Vagina (tissue), 2 donors: ENCODE measurements around the gene ABCC1. TPM values are rescaled to one million over a fixed set of nuclear protein-coding genes. Genes with fewer than 3 reads are reported as not detected.

Source experiments
- DNase-seq, 2 donors: peaks; one replicate each; pipeline ENCODE4 v3.0.0-alpha.2; 2017; ENCODE audit errors: extremely low spot score in 2 of 2
- H3K27ac ChIP-seq: fragments of 200-600 bp; sonication (generic); one replicate; pipeline ENCODE4 v1.5.1; 2019
- H3K27me3 ChIP-seq: fragments of 200-600 bp; sonication (generic); one replicate; pipeline ENCODE4 v1.5.1; 2019
- H3K36me3 ChIP-seq, 2 donors: fragments of 200-600 bp; sonication (generic); one replicate each; pipeline ENCODE4 v1.5.1; 2017 to 2019
- H3K4me1 ChIP-seq: fragments of 200-600 bp; sonication (generic); one replicate; pipeline ENCODE4 v1.5.1; 2019
- H3K4me3 ChIP-seq, 2 donors: fragments of 200-600 bp; sonication (generic); 1 replicate in 1 of 2; 2 replicates in 1 of 2; pipeline ENCODE4 v1.5.1; 2016 to 2019
- H3K9me3 ChIP-seq: fragments of 200-600 bp; sonication (generic); one replicate; pipeline ENCODE4 v1.5.1; 2019
- POLR2A ChIP-seq, 2 donors: fragments of 450-650 bp; IDR thresholded peaks; one replicate each; pipeline ENCODE4 v1.6.1; 2017; ENCODE audit warnings: antibody characterized with exemption in 2 of 2, mild to moderate bottlenecking in 2 of 2, moderate library complexity in 2 of 2
- POLR2AphosphoS5 ChIP-seq, 2 donors: sonication (generic); formaldehyde crosslinking; IDR thresholded peaks; one replicate each; pipeline ENCODE4 v1.9.0; 2017; ENCODE audit warnings: antibody characterized with exemption in 2 of 2, mild to moderate bottlenecking in 2 of 2, low read depth in 1 of 2; ENCODE audit not compliant: insufficient read depth in 1 of 2
- intact Hi-C: fragments of 100-400 bp; cut with DNase I; formaldehyde crosslinking; loops from one replicate; pipeline ENCODE4 v1.15.1; 2023
- total RNA-seq: library from RNA; depleted of rRNA; stranded (reverse); fragments of >200 nt; gene quantifications from one replicate; pipeline ENCODE4 v1.2.3, GENCODE V29; 2016
- TF ChIP-seq, protein P1 (sequence below), 3 experiments: fragments of 450-650 bp in 2 of 3; fragments of 200-600 bp in 1 of 3; sonication (generic) in 1 of 3; IDR thresholded peaks; one replicate each; pipeline ENCODE4 v1.5.1; 2017 to 2019; ENCODE audit warnings: antibody characterized with exemption in 3 of 3, mild to moderate bottlenecking in 2 of 3, moderate library complexity in 2 of 3

The ABCC1 gene
- total RNA-seq, 1 donor from 2014 or later = 47.9 TPM

DNA sequence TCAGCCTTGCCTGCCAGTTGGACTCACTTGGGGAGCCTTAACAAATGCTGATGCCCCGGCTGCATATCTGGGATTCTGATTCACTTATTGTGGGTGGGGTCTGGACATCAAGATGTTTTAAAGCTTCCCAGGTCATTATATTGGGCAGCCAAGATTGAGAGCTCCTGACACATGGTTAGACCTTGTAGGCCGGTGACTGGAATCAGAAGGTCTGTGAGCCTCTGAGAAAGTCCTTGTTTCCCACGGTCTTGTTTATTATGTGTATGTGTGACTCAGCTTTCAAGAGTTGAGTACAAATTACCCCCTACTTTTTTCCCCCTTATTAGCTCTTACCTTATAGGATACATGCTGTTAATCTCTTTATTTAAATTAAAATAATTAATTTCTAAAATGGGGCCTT, 103.5 kb downstream of the ABCC1 start:
- H3K9me3 ChIP-seq = no peaks in the 10 kb centered on the region
- no peak overlapping the region for H3K27ac ChIP-seq
- no peaks in the 10 kb centered on the region for H3K4me1 ChIP-seq
- H3K36me3 ChIP-seq = peaks cover 0 to 55% of the 10 kb centered on the region in 2 donors
- intact Hi-C loops = no loop called here
- DNase-seq = no peak
- H3K27me3 ChIP-seq = no peaks in the 10 kb centered on the region
- no peak for TF ChIP-seq POLR2AphosphoS5 (IDR thresholded peaks at IDR 0.05; ENCODE audit: insufficient read depth in 1 of 2, low read depth in 1 of 2)
- TF ChIP-seq POLR2A (IDR thresholded peaks at IDR 0.05) = no peak
- TF ChIP-seq, protein P1, sequence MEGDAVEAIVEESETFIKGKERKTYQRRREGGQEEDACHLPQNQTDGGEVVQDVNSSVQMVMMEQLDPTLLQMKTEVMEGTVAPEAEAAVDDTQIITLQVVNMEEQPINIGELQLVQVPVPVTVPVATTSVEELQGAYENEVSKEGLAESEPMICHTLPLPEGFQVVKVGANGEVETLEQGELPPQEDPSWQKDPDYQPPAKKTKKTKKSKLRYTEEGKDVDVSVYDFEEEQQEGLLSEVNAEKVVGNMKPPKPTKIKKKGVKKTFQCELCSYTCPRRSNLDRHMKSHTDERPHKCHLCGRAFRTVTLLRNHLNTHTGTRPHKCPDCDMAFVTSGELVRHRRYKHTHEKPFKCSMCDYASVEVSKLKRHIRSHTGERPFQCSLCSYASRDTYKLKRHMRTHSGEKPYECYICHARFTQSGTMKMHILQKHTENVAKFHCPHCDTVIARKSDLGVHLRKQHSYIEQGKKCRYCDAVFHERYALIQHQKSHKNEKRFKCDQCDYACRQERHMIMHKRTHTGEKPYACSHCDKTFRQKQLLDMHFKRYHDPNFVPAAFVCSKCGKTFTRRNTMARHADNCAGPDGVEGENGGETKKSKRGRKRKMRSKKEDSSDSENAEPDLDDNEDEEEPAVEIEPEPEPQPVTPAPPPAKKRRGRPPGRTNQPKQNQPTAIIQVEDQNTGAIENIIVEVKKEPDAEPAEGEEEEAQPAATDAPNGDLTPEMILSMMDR (IDR thresholded peaks at IDR 0.05) = no peak
- H3K4me3 ChIP-seq = no peak overlapping the region

DNA sequence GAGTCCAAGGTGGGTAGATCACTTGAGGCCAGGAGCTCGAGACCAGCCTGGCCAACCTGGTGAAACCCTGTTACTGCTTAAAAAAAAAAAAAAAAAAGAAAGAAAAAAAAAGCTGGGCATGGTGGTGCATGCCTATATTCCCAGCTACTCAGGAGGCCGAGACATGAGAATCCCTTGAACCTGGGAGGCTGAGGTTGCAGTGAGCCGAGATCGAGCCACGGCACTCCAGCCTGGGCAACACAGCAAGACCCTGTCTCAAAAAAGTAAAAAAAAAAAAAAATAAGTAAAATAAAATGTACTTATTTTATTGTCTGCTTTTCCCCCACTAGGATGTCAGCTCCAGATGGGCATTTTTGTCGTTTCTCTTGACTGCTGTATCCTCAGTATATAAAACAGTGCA, 107.7 kb downstream of the ABCC1 start:
- TF ChIP-seq POLR2AphosphoS5 (IDR thresholded peaks at IDR 0.05; ENCODE audit: insufficient read depth in 1 of 2, low read depth in 1 of 2) = no peak
- TF ChIP-seq, protein P1 (IDR thresholded peaks at IDR 0.05) = no peak
- TF ChIP-seq POLR2A (IDR thresholded peaks at IDR 0.05) = no peak
- peaks cover 0 to 45% of the 10 kb centered on the region in 2 donors for H3K36me3 ChIP-seq
- intact Hi-C loops = no loop called here
- H3K4me1 ChIP-seq = no peaks in the 10 kb centered on the region
- H3K4me3 ChIP-seq = no peak overlapping the region
- H3K27me3 ChIP-seq = no peaks in the 10 kb centered on the region
- no peak overlapping the region for H3K27ac ChIP-seq
- no peaks in the 10 kb centered on the region for H3K9me3 ChIP-seq
- no peak for DNase-seq

DNA sequence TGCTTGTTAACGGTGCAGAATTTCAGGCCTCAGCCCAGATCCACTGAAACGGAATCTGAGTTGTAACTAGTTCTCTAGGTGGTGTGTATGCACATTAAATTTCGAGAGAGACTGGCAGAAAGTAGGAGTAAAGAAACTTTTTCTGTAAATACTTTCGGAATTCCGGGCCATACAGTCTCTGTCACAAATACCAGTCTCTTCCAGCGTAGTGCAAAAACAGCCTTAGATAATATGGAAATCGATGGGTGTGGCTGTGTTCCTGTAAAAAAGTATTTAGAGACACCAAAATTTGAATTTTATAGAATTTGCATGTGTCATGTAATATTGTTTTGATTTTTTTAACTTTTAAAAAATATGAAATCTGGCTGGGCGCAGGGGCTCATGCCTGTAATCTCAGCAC, 109.7 kb downstream of the ABCC1 start:
- DNase-seq = no peak
- no peak overlapping the region for H3K4me3 ChIP-seq
- no peak for TF ChIP-seq POLR2A (IDR thresholded peaks at IDR 0.05)
- TF ChIP-seq, protein P1 (IDR thresholded peaks at IDR 0.05) = no peak
- no peak for TF ChIP-seq POLR2AphosphoS5 (IDR thresholded peaks at IDR 0.05; ENCODE audit: insufficient read depth in 1 of 2, low read depth in 1 of 2)
- H3K36me3 ChIP-seq = peaks cover 0 to 41% of the 10 kb centered on the region in 2 donors
- H3K4me1 ChIP-seq = no peaks in the 10 kb centered on the region
- H3K27ac ChIP-seq = no peak overlapping the region
- no peaks in the 10 kb centered on the region for H3K9me3 ChIP-seq
- no peaks in the 10 kb centered on the region for H3K27me3 ChIP-seq
- intact Hi-C loops = no loop called here

DNA sequence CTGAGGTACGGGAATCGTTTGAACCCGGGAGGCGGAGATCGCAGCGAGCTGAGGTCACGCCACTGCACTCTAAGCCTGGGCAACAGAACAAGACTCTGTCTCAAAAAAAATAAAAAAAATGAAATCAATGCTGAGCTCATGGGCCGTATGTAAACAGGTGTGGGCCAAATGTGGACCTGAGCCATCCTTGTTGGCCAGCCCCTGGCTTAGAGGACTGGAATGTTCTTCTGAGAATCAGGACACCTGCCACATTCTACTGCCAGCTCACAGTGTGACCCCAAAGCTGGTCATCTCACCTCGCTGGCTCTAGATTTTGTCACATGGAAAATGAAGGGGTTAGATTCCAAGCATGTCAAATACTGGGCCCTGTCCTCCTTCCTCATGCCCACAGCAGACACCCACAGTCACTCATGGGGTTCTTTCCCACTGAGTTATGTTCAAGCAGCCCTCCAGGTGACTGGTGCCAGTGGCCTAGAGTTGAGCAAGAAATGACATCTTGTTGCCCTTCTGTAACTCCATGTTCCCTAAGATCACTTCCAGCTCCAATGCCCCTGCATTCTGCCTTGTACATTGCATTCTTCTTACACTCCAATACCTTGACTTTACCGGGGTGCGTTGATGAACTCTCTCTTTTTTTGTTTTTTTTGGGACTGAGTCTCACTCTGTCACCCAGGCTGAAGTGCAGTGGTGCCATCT, 110.6 kb downstream of the ABCC1 start:
- TF ChIP-seq, protein P1 (IDR thresholded peaks at IDR 0.05) = no peak
- TF ChIP-seq POLR2A (IDR thresholded peaks at IDR 0.05) (no peak), POLR2AphosphoS5 (IDR thresholded peaks at IDR 0.05; ENCODE audit: insufficient read depth in 1 of 2, low read depth in 1 of 2) (no peak)
- no peaks in the 10 kb centered on the region for H3K9me3 ChIP-seq
- no peaks in the 10 kb centered on the region for H3K27me3 ChIP-seq
- H3K4me1 ChIP-seq = no peaks in the 10 kb centered on the region
- peaks cover 0 to 37% of the 10 kb centered on the region in 2 donors for H3K36me3 ChIP-seq
- DNase-seq = no peak
- no peak overlapping the region for H3K27ac ChIP-seq
- intact Hi-C loops = no loop called here
- H3K4me3 ChIP-seq = no peak overlapping the region
